ENCODE results near the gene WDPCP.

DNA sequence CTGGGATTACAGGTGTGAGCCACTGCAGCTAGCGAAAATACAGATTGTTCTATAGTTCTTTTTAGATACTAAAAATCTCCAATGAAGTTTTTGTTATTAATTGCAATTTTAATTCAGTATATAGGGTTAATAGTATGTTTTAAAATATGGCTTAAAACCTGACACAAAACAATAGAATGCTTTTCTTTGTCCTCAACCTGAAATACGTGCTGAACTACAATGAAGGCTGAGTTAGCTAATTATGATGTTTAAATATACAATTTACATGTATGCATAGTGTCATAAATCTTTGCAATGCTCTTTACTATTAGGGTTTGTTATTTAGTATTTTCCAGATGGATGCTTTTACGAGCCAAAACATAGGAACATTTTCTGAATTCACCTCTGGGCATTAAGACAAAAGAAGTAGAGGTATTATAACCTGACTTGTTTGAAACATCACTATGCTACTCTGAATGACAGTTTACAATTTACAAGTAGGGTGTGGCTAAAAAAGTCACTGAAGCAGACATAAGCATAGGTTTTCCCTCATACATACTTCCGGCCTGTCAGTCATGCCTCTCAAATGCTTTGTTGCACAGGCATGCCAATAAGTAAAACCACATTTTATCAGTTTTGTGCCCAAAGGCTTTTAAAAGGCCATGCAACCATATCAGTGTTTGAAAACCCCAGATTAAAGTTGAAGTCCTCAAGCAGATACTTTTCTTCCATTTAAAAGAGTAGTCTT lies 369.3 kb downstream of the WDPCP start:
- TF ChIP-seq EZH2 (IDR thresholded peaks at IDR 0.05; ENCODE audit: low read depth), result no peak
- no peak for TF ChIP-seq CTCF (conservative IDR thresholded peaks at IDR 0.05)
